HUDEP-2 (cell line): ENCODE results near the gene ARHGDIA.

ENCODE experiments used
- DNase-seq, 76 experiments: peaks; one replicate each; lab custom pipeline; 2025; ENCODE audit not compliant: unreplicated experiment in 76 of 76; lab: John Stamatoyannopoulos, UW

Gene ARHGDIA

GRCh38 chr17:81831957-81832607 lies 39.1 kb downstream of the ARHGDIA start:
- peak in 12 of 76 experiments; percentile 5 to 52 (median 24) for DNase-seq

GRCh38 chr17:81831563-81831956 lies 39.6 kb downstream of the ARHGDIA start:
- DNase-seq: peak in 41 of 76 experiments; percentile 5 to 57 (median 26)

GRCh38 chr17:81829858-81830257 lies 41.3 kb downstream of the ARHGDIA start:
- no peak for DNase-seq

- DNase-seq: no peak
Measured at GRCh38 chr17:81828656-81829055, 42.5 kb downstream of the ARHGDIA start.

GRCh38 chr17:81825841-81826466 lies 45.2 kb downstream of the ARHGDIA start:
- DNase-seq: no peak

- no peak for DNase-seq
Measured at GRCh38 chr17:81824595-81824994, 46.5 kb downstream of the ARHGDIA start.

GRCh38 chr17:81823820-81824550 lies 47.2 kb downstream of the ARHGDIA start:
- DNase-seq: no peak

- DNase-seq: no peak
Measured at GRCh38 chr17:81822996-81823819, 47.9 kb downstream of the ARHGDIA start.

GRCh38 chr17:81822312-81822637 lies 48.9 kb downstream of the ARHGDIA start:
- no peak for DNase-seq

GRCh38 chr17:81821603-81822311 lies 49.4 kb downstream of the ARHGDIA start:
- DNase-seq: peak in 74 of 76 experiments; percentile 9 to 92 (median 76)

- no peak for DNase-seq
Measured at GRCh38 chr17:81821147-81821546, 50.0 kb downstream of the ARHGDIA start.

- DNase-seq: no peak
Measured at GRCh38 chr17:81819708-81820107, 51.4 kb downstream of the ARHGDIA start.

GRCh38 chr17:81817758-81818147 lies 53.4 kb downstream of the ARHGDIA start:
- no peak for DNase-seq
